Neural cell (in vitro differentiated cells): Measurements from ENCODE around the gene ZDHHC21. TPM values are rescaled to one million over a fixed set of nuclear protein-coding genes. Genes with fewer than 3 reads are reported as not detected.

Experiments
- H2AFZ ChIP-seq: fragments of 200-600, 300-800 bp; sonication (generic), shearing (Covaris generic); 2 replicates; pipeline ENCODE4 v1.6.0; 2014; ENCODE audit warnings: low read depth, mild to moderate bottlenecking, antibody characterized with exemption, low read length, moderate library complexity
- H3F3A ChIP-seq: fragments of 200-600 bp; shearing (Covaris generic); 2 replicates; pipeline ENCODE4 v1.6.1; 2016; ENCODE audit warnings: mild to moderate bottlenecking, moderate library complexity, mixed read lengths, antibody characterized with exemption, low read length; ENCODE audit not compliant: insufficient read depth, poor library complexity, severe bottlenecking
- H3K27ac ChIP-seq: fragments of 200-600, 300-800 bp; sonication (generic), shearing (Covaris generic); 2 replicates; pipeline ENCODE4 v1.5.1; 2014; ENCODE audit warnings: mild to moderate bottlenecking, low read length, moderate library complexity
- H3K27me3 ChIP-seq: fragments of 300-800, 200-600 bp; sonication (generic), shearing (Covaris generic); 2 replicates; pipeline ENCODE4 v1.6.0; 2014; ENCODE audit warnings: mild to moderate bottlenecking, low read depth, low read length, moderate library complexity; ENCODE audit not compliant: insufficient read depth
- H3K36me3 ChIP-seq: fragments of 300-800, 200-600 bp; sonication (generic), shearing (Covaris generic); 2 replicates; pipeline ENCODE4 v1.5.1; 2014; ENCODE audit warnings: mild to moderate bottlenecking, antibody characterized with exemption, low read length, moderate library complexity; ENCODE audit not compliant: insufficient read depth
- H3K4me2 ChIP-seq: fragments of 300-800, 200-600 bp; sonication (generic), shearing (Covaris generic); 2 replicates; pipeline ENCODE4 v1.6.0; 2014; ENCODE audit warnings: mild to moderate bottlenecking, low read length
- H3K4me3 ChIP-seq: fragments of 300-800, 200-600 bp; sonication (generic), shearing (Covaris generic); 2 replicates; pipeline ENCODE4 v1.5.1; 2014; ENCODE audit warnings: mild to moderate bottlenecking, low read length, moderate library complexity
- H3K79me2 ChIP-seq: fragments of 200-600 bp; shearing (Covaris generic); replicated peaks from 2 replicates; pipeline ENCODE4 v1.6.0; 2014; ENCODE audit warnings: mild to moderate bottlenecking, low read length, moderate library complexity; ENCODE audit not compliant: insufficient read depth
- H3K9ac ChIP-seq: fragments of 300-800, 200-600 bp; sonication (generic), shearing (Covaris generic); 2 replicates; pipeline ENCODE4 v1.6.1; 2016; ENCODE audit warnings: mild to moderate bottlenecking, low read length, mixed read lengths
- H3K9me2 ChIP-seq: fragments of 200-600 bp; shearing (Covaris generic); 2 replicates; pipeline ENCODE4 v1.6.1; 2016; ENCODE audit warnings: mild to moderate bottlenecking, low read length, mixed read lengths; ENCODE audit not compliant: insufficient read depth
- H3K9me3 ChIP-seq: fragments of 200-600, 300-800 bp; sonication (generic), shearing (Covaris generic); 2 replicates; pipeline ENCODE4 v1.6.1; 2016; ENCODE audit warnings: mild to moderate bottlenecking, mixed run types, low read length, moderate library complexity, mixed read lengths
- H4K20me1 ChIP-seq: fragments of 200-600 bp; shearing (Covaris generic); 2 replicates; pipeline ENCODE4 v1.6.1; 2016; ENCODE audit warnings: mild to moderate bottlenecking, mixed run types; ENCODE audit not compliant: insufficient read depth
- CTCF ChIP-seq: fragments of 450-650 bp; IDR thresholded peaks from 2 replicates; pipeline ENCODE4 v1.5.1; 2014; ENCODE audit warnings: antibody characterized with exemption, mild to moderate bottlenecking, moderate library complexity; ENCODE audit not compliant: poor library complexity, severe bottlenecking
- EP300 ChIP-seq: fragments of 450-650 bp; conservative IDR thresholded peaks from 2 replicates; pipeline ENCODE4 v1.6.1; 2014; ENCODE audit warnings: antibody characterized with exemption, mild to moderate bottlenecking, moderate library complexity; ENCODE audit not compliant: poor library complexity, severe bottlenecking
- EZH2 ChIP-seq: fragments of 200-600, 300-800 bp; shearing (Covaris generic), sonication (generic); IDR thresholded peaks from 2 replicates; pipeline ENCODE4 v1.6.1; 2014; ENCODE audit warnings: antibody characterized with exemption, low read length, borderline replicate concordance, mild to moderate bottlenecking; ENCODE audit not compliant: insufficient read depth, poor library complexity, severe bottlenecking
- MXI1 ChIP-seq: fragments of 450-650 bp; conservative IDR thresholded peaks from 2 replicates; pipeline ENCODE4 v1.6.1; 2014; ENCODE audit warnings: antibody characterized with exemption, mild to moderate bottlenecking; ENCODE audit not compliant: poor library complexity, severe bottlenecking
- POLR2AphosphoS5 ChIP-seq: IDR thresholded peaks from 2 replicates; pipeline ENCODE4 v1.6.1; 2012
- RAD21 ChIP-seq: fragments of 450-650 bp; conservative IDR thresholded peaks from 2 replicates; pipeline ENCODE4 v1.6.1; 2014; ENCODE audit warnings: antibody characterized with exemption, mild to moderate bottlenecking, moderate library complexity
- REST ChIP-seq: IDR thresholded peaks from 2 replicates; pipeline ENCODE4 v1.6.1; 2012; ENCODE audit warnings: borderline replicate concordance
- SMC3 ChIP-seq: fragments of 450-650 bp; conservative IDR thresholded peaks from 2 replicates; pipeline ENCODE4 v1.6.1; 2014; ENCODE audit warnings: antibody characterized with exemption, mild to moderate bottlenecking, moderate library complexity; ENCODE audit not compliant: poor library complexity
- polyA plus RNA-seq: library from polyadenylated mRNA; depleted of rRNA; stranded (reverse); fragments of >200 nt; gene quantifications from 2 replicates; pipeline ENCODE4 v1.2.3, GENCODE V29; 2014

The ZDHHC21 gene
- polyA plus RNA-seq, 1 donor from 2014 or later, result 19.8 TPM

- H3K79me2 ChIP-seq, result no peaks in the 10 kb centered on the region
- H3K4me3 ChIP-seq, result no peak within 1 kb of the TSS
- no peak within 1 kb of the TSS for H3K27ac ChIP-seq
- peaks cover 22% of the 10 kb centered on the region for H3K27me3 ChIP-seq
- no peaks in the 10 kb centered on the region for H3K9me2 ChIP-seq
- no peaks in the 10 kb centered on the region for H3K9me3 ChIP-seq
- H3F3A ChIP-seq, result no peaks in the 10 kb centered on the region
- H4K20me1 ChIP-seq, result no peaks in the 10 kb centered on the region
- H2AFZ ChIP-seq, result no peak within 1 kb of the TSS
- no peak within 1 kb of the TSS for H3K9ac ChIP-seq
- H3K4me2 ChIP-seq, result no peak within 1 kb of the TSS
- TF ChIP-seq RAD21 (no peak), EZH2 (no peak), CTCF (no peak), REST (no peak), EP300 (no peak), SMC3 (no peak), POLR2AphosphoS5 (no peak), MXI1 (no peak)
- no peaks in the 10 kb centered on the region for H3K36me3 ChIP-seq
Observed at GRCh38 chr9:14722391-14723035, 29.3 kb upstream of the ZDHHC21 start, which contains the start of gene CER1. Gene CER1, minus strand, starts transcription at chr9:14722733. Its CDS starts 61 bp downstream, at chr9:14722672.

GRCh38 chr9:14719231-14719923 lies 26.1 kb upstream of the ZDHHC21 start:
- no peak for TF ChIP-seq SMC3
- no peak for TF ChIP-seq MXI1
- no peak for TF ChIP-seq POLR2AphosphoS5
- no peak for TF ChIP-seq CTCF
- H3K9ac ChIP-seq, result no peak overlapping the region
- H3K27me3 ChIP-seq, result peaks cover 16% of the 10 kb centered on the region

More at GRCh38 chr9:14719231-14719923, 26.1 kb upstream of the ZDHHC21 start:
- Histone ChIP-seq H4K20me1 (no peaks in the 10 kb centered on the region), H3K4me3 (no peak overlapping the region), H3F3A (no peaks in the 10 kb centered on the region), H2AFZ (no peak overlapping the region), H3K79me2 (no peaks in the 10 kb centered on the region), H3K9me3 (no peaks in the 10 kb centered on the region), H3K27ac (no peak overlapping the region), H3K36me3 (no peaks in the 10 kb centered on the region), H3K9me2 (no peaks in the 10 kb centered on the region), H3K4me2 (no peak overlapping the region)
